Right atrium auricular region (tissue), 2 donors: ENCODE measurements around the gene FHIT. TPM values are rescaled to one million over a fixed set of nuclear protein-coding genes. Genes with fewer than 3 reads are reported as not detected.

Experiments
- DNase-seq: peaks from one replicate; pipeline ENCODE4 v3.0.0-alpha.2; 2019; ENCODE audit warnings: low spot score
- H3K27ac ChIP-seq, 2 donors: fragments of 200-600 bp; sonication (generic); 1 replicate in 1 of 2; 2 replicates in 1 of 2; pipeline ENCODE4 v1.5.1; 2016 to 2019
- H3K27me3 ChIP-seq, 2 donors: fragments of 200-600 bp; sonication (generic); one replicate each; pipeline versions ENCODE4 v1.5.1 to v1.6.0; 2017 to 2019
- H3K36me3 ChIP-seq: fragments of 200-600 bp; sonication (generic); one replicate; pipeline ENCODE4 v1.5.1; 2016
- H3K4me1 ChIP-seq, 2 donors: fragments of 200-600 bp; sonication (generic); one replicate each; pipeline versions ENCODE4 v1.5.1 to v1.6.0; 2017 to 2019
- H3K4me3 ChIP-seq, 2 donors: fragments of 200-600 bp; sonication (generic); 1 replicate in 1 of 2; 2 replicates in 1 of 2; pipeline ENCODE4 v1.5.1; 2017 to 2019; ENCODE audit warnings: mild to moderate bottlenecking in 1 of 2, moderate library complexity in 1 of 2
- H3K9me3 ChIP-seq, 2 donors: fragments of 200-600 bp; sonication (generic); one replicate each; pipeline ENCODE4 v1.5.1; 2019
- CTCF ChIP-seq, 2 donors: fragments of 200-600 bp; sonication (generic); IDR thresholded peaks; one replicate each; pipeline ENCODE4 v1.5.1; 2019; ENCODE audit warnings: antibody characterized with exemption in 2 of 2
- total RNA-seq, 2 donors: library from RNA; depleted of rRNA; stranded (reverse); fragments of >200 nt; gene quantifications; one replicate each; pipeline ENCODE4 v1.1.0, GENCODE V29; 2016

Gene FHIT
- total RNA-seq, 2 donors from 2014 or later, result 10.4 to 11.0 TPM

GRCh38 chr3:59752925-59753324 is 1498.3 kb downstream of the FHIT start:
- Histone ChIP-seq H3K4me3 (no peak overlapping the region), H3K4me1 (no peaks in the 10 kb centered on the region), H3K27me3 (no peaks in the 10 kb centered on the region), H3K9me3 (no peaks in the 10 kb centered on the region), H3K27ac (no peak overlapping the region), H3K36me3 (no peaks in the 10 kb centered on the region)
- DNase-seq, result no peak
- no peak for TF ChIP-seq CTCF (IDR thresholded peaks at IDR 0.05)

- H3K27ac ChIP-seq, result no peak overlapping the region
- DNase-seq, result no peak
- H3K4me1 ChIP-seq, result no peaks in the 10 kb centered on the region
- no peaks in the 10 kb centered on the region for H3K9me3 ChIP-seq
- no peaks in the 10 kb centered on the region for H3K27me3 ChIP-seq
- H3K36me3 ChIP-seq, result no peaks in the 10 kb centered on the region
- no peak for TF ChIP-seq CTCF (IDR thresholded peaks at IDR 0.05)
- H3K4me3 ChIP-seq, result no peak overlapping the region
These were observed 1499.6 kb downstream of the FHIT start for GRCh38 chr3:59751606-59752005.

- Histone ChIP-seq H3K27ac (no peak overlapping the region), H3K4me3 (no peak overlapping the region), H3K36me3 (no peaks in the 10 kb centered on the region), H3K27me3 (no peaks in the 10 kb centered on the region), H3K9me3 (no peaks in the 10 kb centered on the region), H3K4me1 (no peaks in the 10 kb centered on the region)
- TF ChIP-seq CTCF (IDR thresholded peaks at IDR 0.05), result no peak
- no peak for DNase-seq
These were observed 1500.9 kb downstream of the FHIT start for GRCh38 chr3:59750391-59750790.

GRCh38 chr3:59749291-59749690 is 1502.0 kb downstream of the FHIT start:
- no peaks in the 10 kb centered on the region for H3K27me3 ChIP-seq
- no peak overlapping the region for H3K4me3 ChIP-seq
- no peak for DNase-seq
- H3K4me1 ChIP-seq, result no peaks in the 10 kb centered on the region
- no peak overlapping the region for H3K27ac ChIP-seq
- no peak for TF ChIP-seq CTCF (IDR thresholded peaks at IDR 0.05)
- no peaks in the 10 kb centered on the region for H3K9me3 ChIP-seq
- H3K36me3 ChIP-seq, result no peaks in the 10 kb centered on the region

- H3K9me3 ChIP-seq, result no peaks in the 10 kb centered on the region
- H3K27me3 ChIP-seq, result no peaks in the 10 kb centered on the region
- TF ChIP-seq CTCF (IDR thresholded peaks at IDR 0.05), result no peak
- no peaks in the 10 kb centered on the region for H3K4me1 ChIP-seq
- DNase-seq, result no peak
- no peak overlapping the region for H3K4me3 ChIP-seq
- H3K36me3 ChIP-seq, result no peaks in the 10 kb centered on the region
- no peak overlapping the region for H3K27ac ChIP-seq
These were observed 1504.7 kb downstream of the FHIT start for GRCh38 chr3:59746585-59746984.

GRCh38 chr3:59737241-59737640 is 1514.0 kb downstream of the FHIT start:
- H3K36me3 ChIP-seq, result no peaks in the 10 kb centered on the region
- H3K27ac ChIP-seq, result no peak overlapping the region
- no peak overlapping the region for H3K4me3 ChIP-seq
- no peak for TF ChIP-seq CTCF (IDR thresholded peaks at IDR 0.05)
- no peaks in the 10 kb centered on the region for H3K9me3 ChIP-seq
- DNase-seq, result no peak
- no peaks in the 10 kb centered on the region for H3K4me1 ChIP-seq
- no peaks in the 10 kb centered on the region for H3K27me3 ChIP-seq
